Activated naive CD8-positive, alpha-beta T cell treated with anti-CD3 and anti-CD28 coated beads for 36 hours (primary cell): Measurements from ENCODE around the gene DEXI. TPM values are rescaled to one million over a fixed set of nuclear protein-coding genes. Genes with fewer than 3 reads are reported as not detected.

ENCODE experiments used
- DNase-seq: peaks from one replicate; pipeline ENCODE4 v3.0.0; 2021
- H3K27ac Mint-ChIP-seq: one replicate; pipeline ENCODE4 v1.8.0; 2022; ENCODE audit warnings: mild to moderate bottlenecking, moderate library complexity, mixed read lengths
- H3K27me3 Mint-ChIP-seq: one replicate; pipeline ENCODE4 v1.8.0; 2022; ENCODE audit warnings: mild to moderate bottlenecking, mixed read lengths
- H3K36me3 Mint-ChIP-seq: one replicate; pipeline ENCODE4 v1.8.0; 2021; ENCODE audit warnings: mild to moderate bottlenecking, mixed read lengths
- H3K4me1 Mint-ChIP-seq: one replicate; pipeline ENCODE4 v1.8.0; 2021; ENCODE audit warnings: mixed read lengths
- H3K4me3 Mint-ChIP-seq: one replicate; pipeline ENCODE4 v1.8.0; 2022; ENCODE audit warnings: mild to moderate bottlenecking, moderate library complexity, mixed read lengths
- H3K9me3 Mint-ChIP-seq: one replicate; pipeline ENCODE4 v1.8.0; 2022; ENCODE audit warnings: mixed read lengths
- total RNA-seq, 2 experiments: library from RNA; stranded (reverse); gene quantifications; one replicate each; pipeline ENCODE4 v1.2.3, GENCODE V29; 2021

DEXI gene
- total RNA-seq, 2 experiments from 2014 or later = 25.5 to 26.2 TPM

DNA sequence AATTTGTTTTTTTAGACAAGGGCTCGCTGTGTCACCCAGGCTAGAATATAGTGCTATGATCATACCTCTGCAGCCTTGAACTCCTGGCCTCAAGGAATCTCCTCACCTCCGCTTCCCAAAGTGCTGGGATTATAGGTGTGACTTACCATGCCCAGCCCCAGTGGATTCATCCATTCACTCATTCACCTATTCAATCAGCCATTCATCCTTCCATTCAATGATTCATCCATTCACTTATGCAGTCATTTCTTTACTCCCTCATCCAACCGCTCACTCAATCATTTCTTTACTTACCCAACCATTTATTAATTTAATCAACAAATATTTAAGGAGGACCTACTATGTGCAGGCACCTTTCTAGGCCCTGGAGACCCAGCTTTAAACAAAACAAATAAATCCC, 25.7 kb downstream of the DEXI start:
- H3K4me1 Mint-ChIP-seq = peaks cover 8% of the 10 kb centered on the region
- H3K9me3 Mint-ChIP-seq = no peaks in the 10 kb centered on the region
- no peaks in the 10 kb centered on the region for H3K36me3 Mint-ChIP-seq
- H3K4me3 Mint-ChIP-seq = no peak overlapping the region
- no peak overlapping the region for H3K27ac Mint-ChIP-seq
- no peaks in the 10 kb centered on the region for H3K27me3 Mint-ChIP-seq
- DNase-seq = no peak

DNA sequence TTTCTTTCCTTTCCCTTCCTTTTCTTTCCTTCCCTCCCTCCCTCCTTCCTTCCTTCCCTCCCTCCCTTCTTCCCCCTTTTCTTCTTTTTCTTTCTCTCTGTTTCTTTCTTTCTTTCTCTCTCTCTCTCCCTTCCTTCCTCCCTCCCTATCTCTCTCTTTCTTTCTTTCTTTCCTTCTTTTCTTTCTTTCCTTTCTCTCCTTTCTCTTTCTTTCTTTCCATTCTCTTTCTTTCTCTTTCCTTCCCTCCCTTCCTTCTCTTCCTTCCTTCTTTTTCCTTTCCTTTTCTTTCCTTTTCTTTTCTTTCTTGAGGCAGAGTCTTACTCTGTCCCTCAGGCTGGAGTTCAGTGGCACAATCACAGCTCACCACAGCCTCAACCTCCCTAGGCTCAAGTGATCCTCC, 31.0 kb downstream of the DEXI start:
- H3K27me3 Mint-ChIP-seq = no peaks in the 10 kb centered on the region
- no peak for DNase-seq
- no peaks in the 10 kb centered on the region for H3K9me3 Mint-ChIP-seq
- no peak overlapping the region for H3K4me3 Mint-ChIP-seq
- H3K4me1 Mint-ChIP-seq = peaks cover 8% of the 10 kb centered on the region
- H3K36me3 Mint-ChIP-seq = no peaks in the 10 kb centered on the region
- no peak overlapping the region for H3K27ac Mint-ChIP-seq

DNA sequence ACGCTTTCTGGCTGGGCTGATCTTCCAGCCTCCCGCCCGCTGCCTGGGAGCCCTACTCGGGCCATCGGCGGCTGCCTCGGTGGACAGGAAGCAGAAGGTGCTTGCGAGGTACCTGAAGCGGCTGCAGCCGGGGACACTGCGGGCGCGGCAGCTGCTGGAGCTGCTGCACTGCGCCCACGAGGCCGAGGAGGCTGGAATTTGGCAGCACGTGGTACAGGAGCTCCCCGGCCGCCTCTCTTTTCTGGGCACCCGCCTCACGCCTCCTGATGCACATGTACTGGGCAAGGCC, 34.6 kb downstream of the DEXI start:
- DNase-seq = no peak
- no peak overlapping the region for H3K27ac Mint-ChIP-seq
- H3K4me3 Mint-ChIP-seq = no peak overlapping the region
- no peaks in the 10 kb centered on the region for H3K4me1 Mint-ChIP-seq
- peaks cover under 1% of the 10 kb centered on the region for H3K36me3 Mint-ChIP-seq
- no peaks in the 10 kb centered on the region for H3K27me3 Mint-ChIP-seq
- H3K9me3 Mint-ChIP-seq = peaks cover 3% of the 10 kb centered on the region

DNA sequence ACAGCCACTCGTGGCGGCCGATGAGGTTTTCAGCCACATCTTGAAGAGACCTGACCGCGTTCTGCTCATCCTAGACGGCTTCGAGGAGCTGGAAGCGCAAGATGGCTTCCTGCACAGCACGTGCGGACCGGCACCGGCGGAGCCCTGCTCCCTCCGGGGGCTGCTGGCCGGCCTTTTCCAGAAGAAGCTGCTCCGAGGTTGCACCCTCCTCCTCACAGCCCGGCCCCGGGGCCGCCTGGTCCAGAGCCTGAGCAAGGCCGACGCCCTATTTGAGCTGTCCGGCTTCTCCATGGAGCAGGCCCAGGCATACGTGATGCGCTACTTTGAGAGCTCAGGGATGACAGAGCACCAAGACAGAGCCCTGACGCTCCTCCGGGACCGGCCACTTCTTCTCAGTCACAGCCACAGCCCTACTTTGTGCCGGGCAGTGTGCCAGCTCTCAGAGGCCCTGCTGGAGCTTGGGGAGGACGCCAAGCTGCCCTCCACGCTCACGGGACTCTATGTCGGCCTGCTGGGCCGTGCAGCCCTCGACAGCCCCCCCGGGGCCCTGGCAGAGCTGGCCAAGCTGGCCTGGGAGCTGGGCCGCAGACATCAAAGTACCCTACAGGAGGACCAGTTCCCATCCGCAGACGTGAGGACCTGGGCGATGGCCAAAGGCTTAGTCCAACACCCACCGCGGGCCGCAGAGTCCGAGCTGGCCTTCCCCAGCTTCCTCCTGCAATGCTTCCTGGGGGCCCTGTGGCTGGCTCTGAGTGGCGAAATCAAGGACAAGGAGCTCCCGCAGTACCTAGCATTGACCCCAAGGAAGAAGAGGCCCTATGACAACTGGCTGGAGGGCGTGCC, 35.1 kb downstream of the DEXI start:
- peaks cover 1% of the 10 kb centered on the region for H3K36me3 Mint-ChIP-seq
- H3K4me1 Mint-ChIP-seq = no peaks in the 10 kb centered on the region
- peaks cover 4% of the 10 kb centered on the region for H3K9me3 Mint-ChIP-seq
- H3K4me3 Mint-ChIP-seq = no peak overlapping the region
- no peaks in the 10 kb centered on the region for H3K27me3 Mint-ChIP-seq
- H3K27ac Mint-ChIP-seq = no peak overlapping the region
- no peak for DNase-seq

DNA sequence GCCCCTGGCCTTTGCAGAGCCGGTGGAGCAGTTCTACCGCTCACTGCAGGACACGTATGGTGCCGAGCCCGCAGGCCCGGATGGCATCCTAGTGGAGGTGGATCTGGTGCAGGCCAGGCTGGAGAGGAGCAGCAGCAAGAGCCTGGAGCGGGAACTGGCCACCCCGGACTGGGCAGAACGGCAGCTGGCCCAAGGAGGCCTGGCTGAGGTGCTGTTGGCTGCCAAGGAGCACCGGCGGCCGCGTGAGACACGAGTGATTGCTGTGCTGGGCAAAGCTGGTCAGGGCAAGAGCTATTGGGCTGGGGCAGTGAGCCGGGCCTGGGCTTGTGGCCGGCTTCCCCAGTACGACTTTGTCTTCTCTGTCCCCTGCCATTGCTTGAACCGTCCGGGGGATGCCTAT, 35.8 kb downstream of the DEXI start:
- H3K4me3 Mint-ChIP-seq = no peak overlapping the region
- H3K9me3 Mint-ChIP-seq = peaks cover 4% of the 10 kb centered on the region
- no peaks in the 10 kb centered on the region for H3K27me3 Mint-ChIP-seq
- H3K27ac Mint-ChIP-seq = no peak overlapping the region
- H3K4me1 Mint-ChIP-seq = no peaks in the 10 kb centered on the region
- DNase-seq = no peak
- peaks cover 1% of the 10 kb centered on the region for H3K36me3 Mint-ChIP-seq

- no peaks in the 10 kb centered on the region for H3K4me1 Mint-ChIP-seq
Observed at GRCh38 chr16:10902999-10903398, 39.3 kb downstream of the DEXI start.

GRCh38 chr16:10897134-10897533, 45.1 kb downstream of the DEXI start:
- Mint-ChIP-seq H3K9me3 (peaks cover 1% of the 10 kb centered on the region), H3K27me3 (peaks cover 24% of the 10 kb centered on the region), H3K36me3 (no peaks in the 10 kb centered on the region), H3K4me1 (peaks cover 2% of the 10 kb centered on the region), H3K4me3 (no peak overlapping the region), H3K27ac (no peak overlapping the region)
- no peak for DNase-seq

More at GRCh38 chr16:10902999-10903398, 39.3 kb downstream of the DEXI start:
- no peak for DNase-seq
- H3K36me3 Mint-ChIP-seq = peaks cover 1% of the 10 kb centered on the region
- H3K9me3 Mint-ChIP-seq = peaks cover 4% of the 10 kb centered on the region
- no peaks in the 10 kb centered on the region for H3K27me3 Mint-ChIP-seq
- no peak overlapping the region for H3K4me3 Mint-ChIP-seq
- H3K27ac Mint-ChIP-seq = no peak overlapping the region

GRCh38 chr16:10896723-10897122, 45.5 kb downstream of the DEXI start:
- H3K27ac Mint-ChIP-seq = no peak overlapping the region
- no peak for DNase-seq
- H3K9me3 Mint-ChIP-seq = peaks cover 1% of the 10 kb centered on the region
- peaks cover 28% of the 10 kb centered on the region for H3K27me3 Mint-ChIP-seq
- no peaks in the 10 kb centered on the region for H3K36me3 Mint-ChIP-seq
- H3K4me3 Mint-ChIP-seq = no peak overlapping the region
- H3K4me1 Mint-ChIP-seq = peaks cover 2% of the 10 kb centered on the region

GRCh38 chr16:10896165-10896564, 46.1 kb downstream of the DEXI start:
- Mint-ChIP-seq H3K36me3 (no peaks in the 10 kb centered on the region), H3K4me1 (peaks cover 2% of the 10 kb centered on the region)
- DNase-seq = no peak

DNA sequence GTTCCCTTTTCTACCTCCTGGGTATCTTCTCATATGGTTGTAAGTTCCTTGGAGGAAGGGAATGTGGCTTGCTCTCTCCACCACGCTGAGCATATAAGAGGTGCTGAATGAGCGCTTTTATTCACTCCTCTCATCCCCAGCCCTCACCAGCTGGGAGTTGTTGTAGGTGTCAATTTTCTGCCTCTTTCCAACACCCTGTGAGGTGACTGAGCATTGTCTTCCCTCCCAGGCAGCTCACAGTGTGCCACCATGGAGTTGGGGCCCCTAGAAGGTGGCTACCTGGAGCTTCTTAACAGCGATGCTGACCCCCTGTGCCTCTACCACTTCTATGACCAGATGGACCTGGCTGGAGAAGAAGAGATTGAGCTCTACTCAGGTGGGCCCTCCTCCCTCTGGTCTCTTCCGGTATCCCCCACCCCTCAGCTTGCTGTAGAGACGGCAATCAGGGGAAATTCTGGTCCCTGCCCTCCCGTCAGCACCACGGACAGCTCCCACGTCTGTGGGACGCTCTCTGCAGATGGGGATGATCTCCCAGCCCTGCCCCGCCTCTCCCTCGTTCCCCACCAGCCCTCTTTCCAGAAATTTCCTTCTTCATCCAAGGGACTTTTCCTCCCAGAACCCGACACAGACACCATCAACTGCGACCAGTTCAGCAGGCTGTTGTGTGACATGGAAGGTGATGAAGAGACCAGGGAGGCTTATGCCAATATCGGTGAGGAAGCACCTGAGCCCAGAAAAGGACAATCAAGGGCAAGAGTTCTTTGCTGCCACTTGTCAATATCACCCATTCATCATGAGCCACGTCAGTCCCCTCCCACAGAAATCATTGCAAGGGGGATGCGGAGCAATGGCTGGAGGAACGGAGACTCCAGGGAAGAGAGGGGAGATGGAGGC, 47.0 kb downstream of the DEXI start:
- Mint-ChIP-seq H3K27ac (no peak overlapping the region), H3K27me3 (peaks cover 37% of the 10 kb centered on the region), H3K4me1 (peaks cover 2% of the 10 kb centered on the region), H3K4me3 (no peak overlapping the region), H3K36me3 (no peaks in the 10 kb centered on the region), H3K9me3 (peaks cover 1% of the 10 kb centered on the region)
- no peak for DNase-seq

More at GRCh38 chr16:10896165-10896564, 46.1 kb downstream of the DEXI start:
- H3K9me3 Mint-ChIP-seq = peaks cover 1% of the 10 kb centered on the region
- H3K4me3 Mint-ChIP-seq = no peak overlapping the region
- no peak overlapping the region for H3K27ac Mint-ChIP-seq
- H3K27me3 Mint-ChIP-seq = peaks cover 31% of the 10 kb centered on the region

- DNase-seq = no peak
- H3K27me3 Mint-ChIP-seq = peaks cover 51% of the 10 kb centered on the region
- no peak overlapping the region for H3K27ac Mint-ChIP-seq
- H3K36me3 Mint-ChIP-seq = no peaks in the 10 kb centered on the region
- H3K9me3 Mint-ChIP-seq = peaks cover 1% of the 10 kb centered on the region
- no peak overlapping the region for H3K4me3 Mint-ChIP-seq
- peaks cover 2% of the 10 kb centered on the region for H3K4me1 Mint-ChIP-seq
Observed at GRCh38 chr16:10892782-10893318, 49.4 kb downstream of the DEXI start.

DNA sequence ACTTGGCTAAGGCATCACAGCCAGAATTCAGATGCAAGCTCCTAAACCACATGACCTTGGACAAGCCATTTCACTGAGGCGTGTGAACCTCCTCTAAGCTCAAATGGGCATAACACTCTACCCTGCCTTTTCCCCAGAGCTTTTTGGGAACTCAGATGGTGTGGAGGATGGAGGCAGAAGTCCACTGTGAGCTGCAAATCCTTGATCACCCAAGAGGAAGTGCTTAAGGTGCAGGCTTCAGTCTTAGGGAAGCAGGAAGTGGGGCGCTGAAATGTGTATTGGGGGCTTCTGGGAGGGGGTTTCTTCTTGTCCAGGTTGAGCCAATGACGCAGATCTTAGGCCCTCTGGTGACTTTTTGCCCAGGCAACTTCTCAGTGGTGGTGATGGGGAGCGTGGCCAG, 52.4 kb downstream of the DEXI start:
- H3K4me1 Mint-ChIP-seq = no peaks in the 10 kb centered on the region
- no peak overlapping the region for H3K27ac Mint-ChIP-seq
- H3K36me3 Mint-ChIP-seq = no peaks in the 10 kb centered on the region
- no peak for DNase-seq
- H3K4me3 Mint-ChIP-seq = no peak overlapping the region
- H3K27me3 Mint-ChIP-seq = peaks cover 53% of the 10 kb centered on the region
- H3K9me3 Mint-ChIP-seq = no peaks in the 10 kb centered on the region

- Mint-ChIP-seq H3K27me3 (peaks cover 61% of the 10 kb centered on the region), H3K36me3 (no peaks in the 10 kb centered on the region), H3K4me1 (no peaks in the 10 kb centered on the region), H3K4me3 (no peak overlapping the region), H3K27ac (no peak overlapping the region), H3K9me3 (no peaks in the 10 kb centered on the region)
- DNase-seq = no peak
Observed at GRCh38 chr16:10888320-10888937, 53.8 kb downstream of the DEXI start.

DNA sequence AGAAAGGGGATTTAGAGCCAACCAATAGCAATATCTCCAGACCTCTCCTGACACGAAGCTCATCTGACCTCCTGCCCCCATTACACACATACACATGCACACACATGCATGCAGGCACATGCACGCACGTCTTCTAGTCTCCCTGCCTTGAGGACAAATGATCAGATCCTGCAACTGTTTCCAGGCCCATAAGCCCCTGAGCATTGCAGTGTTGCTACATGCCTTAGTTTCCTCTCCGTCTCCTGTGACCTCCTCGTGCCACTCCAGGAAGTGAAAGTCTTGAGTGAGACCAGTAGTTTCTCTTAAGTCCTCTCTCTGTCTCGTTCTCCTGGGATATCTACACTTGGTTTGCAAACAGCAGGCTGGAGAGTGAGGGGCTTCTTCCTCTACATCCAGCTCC, 57.0 kb downstream of the DEXI start:
- peaks cover 19% of the 10 kb centered on the region for H3K4me1 Mint-ChIP-seq
- no peak overlapping the region for H3K27ac Mint-ChIP-seq
- H3K36me3 Mint-ChIP-seq = no peaks in the 10 kb centered on the region
- H3K27me3 Mint-ChIP-seq = peaks cover 61% of the 10 kb centered on the region
- no peak for DNase-seq
- no peak overlapping the region for H3K4me3 Mint-ChIP-seq
- no peaks in the 10 kb centered on the region for H3K9me3 Mint-ChIP-seq

DNA sequence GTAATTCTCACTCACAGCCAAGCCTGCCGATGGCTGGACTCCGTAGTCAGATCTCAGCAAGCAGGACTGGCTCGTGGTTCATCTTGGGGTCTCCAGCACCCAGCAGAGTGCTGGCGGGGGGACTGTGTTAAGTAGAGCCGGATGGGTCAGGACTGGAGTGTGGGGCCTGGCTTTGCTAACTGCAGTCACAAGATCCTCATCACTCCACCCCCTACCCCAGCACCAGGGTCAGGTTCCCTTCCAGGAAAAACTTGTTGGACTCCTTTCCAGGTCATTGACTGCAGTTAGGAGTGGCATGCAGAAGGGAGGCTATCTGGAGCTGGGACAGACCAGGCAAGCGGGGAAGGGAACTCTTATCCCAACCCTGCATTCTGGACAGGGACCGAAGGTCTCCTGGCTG, 59.3 kb downstream of the DEXI start:
- Mint-ChIP-seq H3K27me3 (peaks cover 71% of the 10 kb centered on the region), H3K9me3 (no peaks in the 10 kb centered on the region), H3K4me3 (no peak overlapping the region), H3K4me1 (peaks cover 36% of the 10 kb centered on the region), H3K27ac (no peak overlapping the region), H3K36me3 (no peaks in the 10 kb centered on the region)
- no peak for DNase-seq
